ENCODE measurements around the gene TMEM147. TPM values are rescaled to one million over a fixed set of nuclear protein-coding genes. Genes with fewer than 3 reads are reported as not detected.
A peak's percentile ranks its signal among the peaks of the same experiment; 100 is the strongest.

Gene TMEM147
- polyA plus RNA-seq, 1 donor, result 81.5 TPM

GRCh38 chr19:35544110-35544802 is 1.2 kb upstream of the TMEM147 start:
- no peak for DNase-seq

- no peak for DNase-seq
Measured at GRCh38 chr19:35545855-35546381, 492 bp downstream of the TMEM147 start.

- DNase-seq, result no peak
Measured at GRCh38 chr19:35546532-35546931, 1.1 kb downstream of the TMEM147 start.

- peak; percentile 70 for DNase-seq
Measured at GRCh38 chr19:35549174-35549788, 3.9 kb downstream of the TMEM147 start.

- no peak for DNase-seq
Measured at GRCh38 chr19:35549879-35550523, 4.6 kb downstream of the TMEM147 start.

- no peak for DNase-seq
Measured at GRCh38 chr19:35551091-35551810, 5.8 kb downstream of the TMEM147 start.

- DNase-seq, result no peak
Measured at GRCh38 chr19:35552534-35553384, 7.3 kb downstream of the TMEM147 start.

GRCh38 chr19:35553385-35554000 is 8.1 kb downstream of the TMEM147 start:
- no peak for DNase-seq

- DNase-seq, result no peak
Measured at GRCh38 chr19:35554076-35554475, 8.7 kb downstream of the TMEM147 start.

- DNase-seq, result no peak
Measured at GRCh38 chr19:35555301-35556005, 10.0 kb downstream of the TMEM147 start.

GRCh38 chr19:35556025-35556590 is 10.7 kb downstream of the TMEM147 start:
- no peak for DNase-seq

GRCh38 chr19:35556846-35557538 is 11.6 kb downstream of the TMEM147 start:
- DNase-seq, result no peak

GRCh38 chr19:35557539-35558399 is 12.3 kb downstream of the TMEM147 start:
- DNase-seq, result peak; percentile 67

- DNase-seq, result no peak
Measured at GRCh38 chr19:35558400-35559280, 13.2 kb downstream of the TMEM147 start.

- no peak for DNase-seq
Measured at GRCh38 chr19:35559281-35559659, 13.8 kb downstream of the TMEM147 start.

- DNase-seq, result no peak
Measured at GRCh38 chr19:35559781-35560180, 14.4 kb downstream of the TMEM147 start.

- DNase-seq, result no peak
Measured at GRCh38 chr19:35560271-35560670, 14.8 kb downstream of the TMEM147 start.

Measured in left kidney (tissue), 2 donors.